ENCODE data around the gene HMGXB3.

The HMGXB3 gene

GRCh38 chr5:150000256-150000989, at the start of gene HMGXB3, which contains the start of gene TIGD6:
Gene HMGXB3 (plus strand): TSS chr5:150000739. CDS start chr5:150004853, 4,114 bp downstream.
Gene TIGD6 (minus strand): TSS chr5:150000654. CDS start chr5:149996348, 4,306 bp downstream.
- peak; percentile 81 for DNase-seq (ENCODE audit: low read depth)

DNA sequence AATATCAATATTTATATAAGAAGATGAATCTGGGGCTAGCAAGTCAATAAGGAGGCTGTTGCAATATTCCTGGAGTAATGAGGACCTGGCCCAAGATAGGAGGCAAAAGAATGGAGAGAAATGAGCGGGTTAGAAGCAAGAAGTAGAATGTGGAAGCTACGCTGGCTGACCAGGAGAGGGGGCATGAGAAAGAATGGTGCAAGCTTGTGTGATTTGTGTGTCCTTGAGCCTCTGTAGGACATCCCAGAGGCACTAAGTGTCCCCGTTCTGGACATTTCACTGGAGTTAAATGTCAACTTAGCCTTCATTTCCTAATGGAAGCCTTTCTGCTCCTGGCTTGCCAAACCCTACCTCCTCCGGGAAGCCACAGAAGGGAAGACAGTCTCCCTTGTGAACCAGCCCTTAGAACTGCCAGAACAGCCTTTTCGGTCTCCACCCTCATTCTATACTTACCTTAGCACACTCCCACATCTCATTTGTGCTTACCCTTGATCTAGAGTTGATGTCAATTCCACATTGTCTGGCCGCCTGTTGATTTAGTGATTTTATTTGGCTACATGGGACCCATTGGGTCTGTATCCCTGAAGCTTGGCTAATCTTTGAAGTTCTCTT, 49.3 kb upstream of the HMGXB3 start:
- no peak for DNase-seq (ENCODE audit: low read depth)

DNA sequence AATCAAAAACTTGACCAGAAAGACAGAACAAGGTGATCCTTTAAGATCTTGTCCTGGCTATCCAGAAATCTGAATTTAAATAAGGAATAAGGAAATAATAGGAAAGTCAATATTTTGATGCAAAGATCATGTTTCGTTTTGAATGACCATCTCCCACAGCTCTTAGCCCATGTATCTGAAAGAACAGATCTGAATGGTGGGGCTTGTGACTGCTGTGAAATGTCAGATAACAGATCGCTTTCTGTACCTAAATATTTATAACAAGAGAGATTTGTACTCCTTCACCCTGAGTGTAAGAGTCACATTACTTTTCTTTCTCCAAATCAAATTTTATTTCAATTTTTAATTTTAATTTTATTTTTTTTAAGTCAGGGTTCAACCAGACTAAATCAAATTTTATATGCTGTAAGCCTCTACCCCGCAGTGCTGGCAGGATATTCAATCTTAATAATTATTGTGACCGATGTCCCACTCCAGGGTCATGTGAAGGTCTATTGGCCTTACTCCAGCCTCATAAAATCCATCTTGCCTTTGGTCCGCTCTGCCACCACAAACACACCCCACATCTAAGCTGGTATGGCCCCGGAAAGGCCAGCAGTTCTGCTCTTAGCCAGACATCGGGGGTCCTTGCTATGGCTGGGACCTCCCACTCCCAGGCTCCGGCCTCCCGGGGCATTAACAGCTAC, 47.0 kb upstream of the HMGXB3 start:
- DNase-seq (ENCODE audit: low read depth) = no peak

GRCh38 chr5:149954798-149955197, 45.7 kb upstream of the HMGXB3 start:
- no peak for DNase-seq (ENCODE audit: low read depth)

DNA sequence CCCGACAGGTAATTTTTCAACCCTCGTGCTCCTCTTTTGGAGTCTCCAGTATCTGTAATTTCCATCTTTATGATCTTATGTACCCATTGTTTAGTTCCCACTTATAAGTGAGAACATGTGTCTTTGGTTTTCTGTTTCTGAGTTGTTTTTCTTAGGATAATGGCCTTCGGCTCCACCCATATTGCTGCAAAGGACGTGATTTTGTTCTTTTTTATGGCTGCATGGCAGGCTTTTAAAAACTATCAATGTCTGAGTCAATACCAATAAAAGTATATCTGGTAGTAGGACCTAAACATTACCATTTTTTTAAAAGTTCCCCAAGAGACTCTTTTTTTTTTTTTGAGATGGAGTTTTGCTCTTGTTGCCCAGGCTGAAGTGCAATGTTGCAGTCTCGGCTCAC, 43.9 kb upstream of the HMGXB3 start:
- DNase-seq (ENCODE audit: low read depth) = no peak

GRCh38 chr5:149957855-149958254, 42.7 kb upstream of the HMGXB3 start:
- DNase-seq (ENCODE audit: low read depth) = no peak

DNA sequence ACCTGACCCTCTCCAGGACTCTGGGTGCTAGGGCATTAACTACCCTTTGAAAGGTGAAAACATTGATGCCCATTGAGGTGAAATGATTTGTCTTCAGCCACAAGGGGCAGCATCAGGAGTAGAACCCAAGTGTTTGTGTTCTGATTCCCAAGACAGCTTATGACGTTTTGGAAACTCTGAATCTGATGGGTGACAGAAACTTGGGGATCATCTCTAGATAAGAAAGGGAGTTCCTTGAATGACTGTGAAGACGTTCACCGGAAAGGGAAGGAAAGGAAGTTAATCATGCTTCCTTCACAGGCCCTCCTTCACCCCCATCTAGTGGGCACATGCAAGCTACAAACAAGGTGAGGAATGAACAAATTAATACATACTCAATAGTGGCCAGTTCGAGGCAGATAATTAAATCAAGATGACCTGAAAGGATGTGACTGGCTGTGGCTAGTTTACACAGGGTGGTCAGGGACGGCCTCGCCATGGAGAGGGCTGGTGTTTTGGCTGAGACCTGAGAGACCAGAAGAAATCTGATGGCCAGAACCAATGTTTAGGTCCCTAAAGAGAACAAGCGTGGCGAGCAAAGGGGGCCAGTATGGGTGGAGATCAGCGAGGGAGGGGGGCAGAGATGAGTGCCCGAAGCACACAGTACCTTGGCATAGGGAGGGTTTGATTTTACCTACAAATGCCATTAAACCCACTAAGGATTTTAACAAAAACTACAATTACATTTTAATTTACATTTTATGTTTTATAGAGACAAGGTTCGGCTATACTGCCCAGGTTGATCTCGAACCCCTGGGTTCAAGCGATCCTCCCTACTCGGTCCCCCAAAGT, 40.9 kb upstream of the HMGXB3 start:
- peak; percentile 20 for DNase-seq (ENCODE audit: low read depth)

GRCh38 chr5:149960272-149961185, 40.0 kb upstream of the HMGXB3 start, which contains the start of gene SLC26A2:
Gene SLC26A2 (plus strand): TSS chr5:149960758. CDS start chr5:149977653, 16,895 bp downstream.
- DNase-seq (ENCODE audit: low read depth) = peak; percentile 90

DNA sequence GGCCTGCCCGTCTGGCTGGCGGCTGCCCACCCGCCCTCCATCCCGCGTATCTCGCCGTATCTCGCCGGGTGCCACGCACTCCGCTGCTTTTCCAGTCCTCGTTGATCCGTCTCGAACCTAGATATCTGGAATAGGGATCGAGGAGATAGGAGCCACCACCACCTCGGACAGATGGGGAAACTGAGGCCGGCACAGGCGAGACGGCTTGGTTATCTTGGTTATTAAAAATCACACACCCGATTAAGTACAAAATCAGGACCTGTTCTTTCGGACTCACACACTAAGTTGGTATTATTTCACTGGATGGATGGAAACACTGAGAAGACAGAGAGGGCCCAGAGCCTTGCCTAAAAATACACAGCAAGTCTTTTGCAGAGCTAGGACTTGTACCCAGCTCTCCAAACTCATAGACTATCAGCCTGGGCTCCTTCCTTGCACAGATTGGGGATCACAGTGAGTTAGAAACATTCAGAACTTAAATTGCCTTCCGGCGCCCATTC, 39.3 kb upstream of the HMGXB3 start:
- DNase-seq (ENCODE audit: low read depth) = no peak

GRCh38 chr5:149961957-149962409, 38.6 kb upstream of the HMGXB3 start:
- DNase-seq (ENCODE audit: low read depth) = no peak

- DNase-seq (ENCODE audit: low read depth) = no peak
Measured at GRCh38 chr5:149962601-149963300, 37.8 kb upstream of the HMGXB3 start.

GRCh38 chr5:149963729-149964128, 36.8 kb upstream of the HMGXB3 start:
- DNase-seq (ENCODE audit: low read depth) = no peak

DNA sequence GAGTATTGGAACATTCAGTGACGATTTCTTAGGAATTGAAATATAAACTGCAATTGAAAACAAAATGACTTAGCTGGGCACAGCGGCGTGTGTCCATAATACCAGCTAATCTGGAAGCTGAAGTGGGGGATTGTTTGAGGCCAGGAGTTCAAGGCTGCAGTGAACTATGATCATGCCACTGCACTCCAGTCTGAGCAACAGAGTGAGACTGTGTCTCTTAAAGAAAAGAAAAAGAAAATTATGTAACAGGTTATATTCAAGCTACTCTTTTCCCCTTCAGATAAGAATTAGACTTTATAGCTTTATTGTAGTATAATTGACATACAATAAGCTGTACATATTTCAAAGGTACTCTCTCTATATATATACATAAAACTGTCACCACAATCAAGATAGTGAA, 33.6 kb upstream of the HMGXB3 start:
- no peak for DNase-seq (ENCODE audit: low read depth)

DNA sequence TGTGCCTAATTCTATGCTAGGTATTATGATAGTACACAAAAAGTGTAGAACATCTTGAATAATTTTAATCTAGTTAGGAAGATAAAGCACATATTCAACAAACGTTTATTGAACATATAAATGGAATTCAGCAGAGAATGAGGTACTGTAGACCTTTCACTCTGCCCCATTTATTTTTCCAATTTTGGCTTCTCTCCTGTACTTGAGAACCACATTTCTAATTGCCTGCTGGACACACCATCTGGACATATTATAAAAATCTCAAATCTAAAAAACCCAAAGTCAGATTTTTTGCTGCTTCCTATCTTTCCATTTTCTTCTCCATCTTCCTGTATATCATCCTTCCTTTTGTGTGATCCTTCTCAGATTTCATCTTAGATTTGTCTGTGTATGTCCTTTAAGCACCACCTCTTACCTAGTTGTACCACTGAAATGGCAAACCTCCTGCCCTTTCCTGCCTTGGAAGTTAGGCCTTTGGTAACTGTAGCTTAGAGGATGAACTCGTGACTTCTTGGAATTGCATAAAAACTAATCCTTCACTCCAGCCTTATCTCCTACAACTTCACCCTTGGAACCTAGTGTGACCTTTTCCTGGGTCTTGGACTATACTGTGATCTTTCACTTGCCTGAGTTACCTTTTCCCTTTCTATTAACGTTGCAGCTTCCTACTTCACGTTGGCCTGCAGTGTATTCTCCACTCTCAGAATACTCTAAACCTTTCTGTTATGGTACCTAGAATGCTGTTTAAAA, 31.2 kb upstream of the HMGXB3 start:
- DNase-seq (ENCODE audit: low read depth) = no peak

DNA sequence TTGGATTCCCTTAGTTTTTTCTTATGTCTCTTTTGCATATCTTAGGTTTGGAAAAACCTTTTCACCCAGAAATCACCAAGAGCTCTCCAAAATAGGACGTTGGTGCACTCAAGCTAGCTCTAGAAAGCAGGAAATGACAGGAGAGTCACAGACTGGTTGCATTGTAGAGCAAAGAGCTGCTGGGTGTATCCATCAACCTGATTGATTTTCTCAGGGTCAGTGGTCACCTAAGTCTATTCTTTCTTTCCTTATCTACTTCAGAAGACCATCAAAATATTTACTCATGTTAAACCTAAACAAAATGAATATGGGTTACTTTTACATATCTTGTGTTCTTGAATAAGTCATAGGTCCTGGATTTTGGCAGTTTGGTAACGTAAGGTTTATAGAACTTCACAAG, 25.1 kb upstream of the HMGXB3 start:
- DNase-seq (ENCODE audit: low read depth) = no peak

GRCh38 chr5:149979896-149980295, 20.6 kb upstream of the HMGXB3 start:
- no peak for DNase-seq (ENCODE audit: low read depth)

GRCh38 chr5:149981206-149981605, 19.3 kb upstream of the HMGXB3 start:
- no peak for DNase-seq (ENCODE audit: low read depth)

GRCh38 chr5:149982505-149982904, 18.0 kb upstream of the HMGXB3 start:
- DNase-seq (ENCODE audit: low read depth) = no peak

GRCh38 chr5:149988126-149988525, 12.4 kb upstream of the HMGXB3 start:
- DNase-seq (ENCODE audit: low read depth) = no peak
